ENCODE measurements around the gene PSMC1.

PSMC1 gene

GRCh38 chr14:90302529-90303303, 46.4 kb downstream of the PSMC1 start:
- DNase-seq = no peak

DNA sequence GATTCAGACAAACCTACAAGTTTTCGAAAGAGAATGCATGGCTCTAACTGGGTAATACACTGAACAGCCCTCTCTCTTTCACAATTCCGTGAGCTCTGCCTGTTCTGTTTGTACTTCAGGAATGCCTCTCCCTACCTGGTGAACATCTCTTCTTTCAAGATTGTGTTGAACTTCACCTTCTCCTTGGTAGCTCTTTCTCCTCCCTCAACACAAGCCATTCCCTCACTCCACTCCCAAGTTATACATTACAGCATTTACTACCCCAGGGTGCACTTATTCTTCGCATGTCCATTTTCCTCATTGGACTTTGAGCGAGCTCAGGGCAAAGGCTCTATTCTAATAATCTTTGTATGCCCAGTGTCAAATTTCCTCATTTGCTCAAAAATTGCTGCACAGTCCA, 47.1 kb downstream of the PSMC1 start:
- no peak for DNase-seq

- DNase-seq = no peak
Observed at GRCh38 chr14:90304502-90304901, 48.1 kb downstream of the PSMC1 start.

GRCh38 chr14:90305176-90305601, 48.8 kb downstream of the PSMC1 start:
- DNase-seq = no peak

- no peak for DNase-seq
Observed at GRCh38 chr14:90308561-90308960, 52.2 kb downstream of the PSMC1 start.

DNA sequence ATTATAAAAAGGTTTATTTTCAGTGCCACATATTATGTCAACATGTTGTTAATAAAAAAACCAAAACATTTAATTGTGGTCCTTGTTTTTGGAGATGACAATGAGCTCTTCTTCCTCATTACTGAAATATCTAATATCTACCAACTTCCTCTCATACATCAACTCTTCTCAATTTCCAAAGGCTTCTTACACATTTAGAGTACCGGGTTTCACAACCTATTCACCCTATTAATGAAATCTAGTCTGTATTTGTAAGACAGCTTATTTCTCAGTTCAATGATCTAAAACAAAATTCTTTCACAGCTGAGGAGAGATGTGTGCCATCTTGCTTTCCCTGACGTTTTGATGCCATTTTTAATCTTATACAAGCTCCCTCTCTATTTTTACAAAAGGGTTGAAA, 60.9 kb downstream of the PSMC1 start:
- DNase-seq = no peak

DNA sequence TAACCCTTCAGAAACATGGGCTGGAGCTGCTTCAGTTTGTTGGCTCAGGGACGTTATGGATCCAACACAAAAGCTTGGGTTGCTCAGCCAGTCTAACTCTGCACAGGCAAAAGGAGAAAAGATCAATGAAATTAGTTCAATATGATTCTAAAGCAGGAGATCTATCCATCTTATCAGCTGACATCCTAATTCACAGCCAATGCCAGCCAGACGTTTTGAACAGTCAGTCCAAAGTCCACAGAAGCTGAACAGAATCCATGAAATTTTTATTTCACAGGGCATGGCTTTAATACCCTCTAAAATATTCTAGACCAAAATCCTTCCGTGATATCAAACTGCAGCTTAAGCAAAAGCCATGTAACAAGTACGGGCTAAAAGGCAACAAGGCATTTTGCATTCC, 61.7 kb downstream of the PSMC1 start:
- no peak for DNase-seq

DNA sequence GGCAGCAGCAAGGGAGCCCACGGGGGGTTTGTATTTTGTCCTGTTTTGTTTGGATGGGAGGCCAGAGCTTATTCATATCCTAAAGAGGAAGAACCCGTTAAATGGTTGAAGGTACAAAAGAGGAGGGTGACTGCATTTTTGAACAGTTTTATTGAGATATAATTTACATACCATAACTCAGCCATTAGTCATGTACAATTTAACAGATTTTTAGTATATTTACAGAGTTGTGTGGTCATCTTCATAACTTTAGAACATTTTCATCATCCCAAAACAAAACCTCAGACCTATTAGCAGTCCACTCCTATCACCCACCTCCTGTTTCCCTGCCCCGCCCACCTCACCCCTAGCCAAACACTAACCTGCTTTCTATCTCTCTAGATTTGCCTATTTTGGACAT, 62.8 kb downstream of the PSMC1 start:
- no peak for DNase-seq

DNA sequence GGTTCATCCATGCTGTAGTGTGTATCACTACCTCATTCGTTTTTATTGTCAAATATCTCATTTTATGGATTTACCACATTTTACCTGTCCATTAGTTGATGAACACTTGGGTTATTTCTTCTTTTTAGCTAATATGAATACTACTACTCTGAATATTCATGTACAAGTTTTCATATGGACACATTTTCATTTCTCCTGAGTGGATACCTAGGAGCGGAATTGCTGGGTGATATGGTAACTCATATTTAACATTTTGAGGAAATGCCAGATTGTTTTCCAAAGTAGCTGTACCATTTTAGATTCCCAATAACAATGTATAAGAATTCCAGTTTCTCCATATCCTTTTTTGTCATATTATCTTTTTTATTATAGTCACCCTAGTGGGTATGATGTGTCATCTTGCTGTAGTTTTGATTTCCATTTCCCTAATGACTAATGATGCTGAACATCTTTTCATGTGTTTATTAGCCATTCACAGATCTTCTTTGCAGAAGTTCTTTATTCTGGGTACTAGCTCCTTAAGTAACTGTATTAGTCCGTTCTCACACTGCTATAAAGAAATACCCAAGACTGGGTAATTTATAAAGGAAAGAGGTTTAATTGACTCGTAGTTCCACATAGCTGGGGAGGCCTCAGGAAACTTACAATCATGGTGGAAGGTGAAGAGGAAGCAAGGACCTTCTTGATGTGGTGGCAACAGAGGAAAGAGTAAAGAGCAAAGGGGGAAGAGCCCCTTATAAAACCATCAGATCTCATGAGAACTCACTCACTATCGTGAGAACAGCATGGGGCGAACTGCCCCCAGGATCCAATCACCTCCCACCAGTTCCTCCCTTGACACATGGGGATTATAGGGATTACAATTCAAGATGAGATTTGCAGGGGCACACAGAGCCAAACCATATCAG, 63.5 kb downstream of the PSMC1 start:
- DNase-seq = no peak

- DNase-seq = no peak
Observed at GRCh38 chr14:90321891-90322290, 65.5 kb downstream of the PSMC1 start.

Data from stimulated activated CD4-positive, alpha-beta T cell treated with anti-CD3 and anti-CD28 coated beads, Interleukin-15, amount 100 ng/mL, for 24 hours (primary cell).